Left cardiac atrium (tissue), 4 donors: Measurements from ENCODE around the gene USP48. TPM values are rescaled to one million over a fixed set of nuclear protein-coding genes. Genes with fewer than 3 reads are reported as not detected.
"Not testable (repeated sequence)": the region's sequence is repeated elsewhere in the genome, so short reads cannot be mapped to it uniquely, and the experiment has no call there.

Source experiments
- ATAC-seq, 2 donors: fragments of 200-7000 bp; cut with Tn5 transposase; one replicate each; pipeline ENCODE4 v1.9.1; 2020; ENCODE audit warnings: mild to moderate bottlenecking in 2 of 2, moderate library complexity in 2 of 2
- DNase-seq: peaks from one replicate; pipeline ENCODE4 v3.0.0-alpha.2; 2020
- intact Hi-C, 2 donors: fragments of 100-400 bp; cut with DNase I; formaldehyde crosslinking; loops; one replicate each; pipeline versions ENCODE4 v1.14.1 to v1.15.1; 2022 to 2023
- total RNA-seq, 2 donors: library from RNA; stranded (reverse); fragmentation: NEBNext Ultra II Directional; extraction: Animal tissue kit (Norgen Biotek cat#: 25700); gene quantifications; one replicate each; pipeline ENCODE4 v1.2.1, GENCODE V29; 2021
- donor health status: DM: no; HTN: yes; CAD: no.
- donor health status: DM: no; HTN: yes; CAD: no; lungs with severe emphysema.
- donor health status: DM: yes; HTN: yes; CAD: no.
- donor health status: Dilated cardiomyopathy.

USP48 gene
- total RNA-seq, 2 donors from 2014 or later, result 41.1 to 41.3 TPM

- DNase-seq (no peak), ATAC-seq (no peak)
- intact Hi-C loops, result loop anchor here in 1 of 2 donors (10.0 kb wide), 1 partner anchor 175 kb away; no protein-coding TSS in a partner anchor
Observed at GRCh38 chr1:21779613-21780521, 3.1 kb downstream of the USP48 start.

DNA sequence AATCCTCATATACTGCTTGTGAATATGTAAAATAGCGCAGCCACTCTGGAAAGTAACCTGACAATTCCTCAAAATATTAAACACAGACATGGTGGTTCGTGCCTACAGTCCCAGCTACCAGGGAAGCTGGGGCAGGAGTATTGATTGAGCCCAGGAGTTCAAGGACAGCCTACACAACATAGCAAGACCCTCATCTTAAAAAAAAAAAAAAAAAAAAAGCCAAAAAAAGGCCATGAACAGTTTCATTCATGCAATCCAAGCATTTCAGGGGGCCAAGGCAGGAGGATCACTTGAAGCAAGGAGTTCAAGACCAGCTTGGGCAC is 4.6 kb downstream of the USP48 start:
- intact Hi-C loops, result no loop called here
- no peak for DNase-seq
- ATAC-seq, result no peak

DNA sequence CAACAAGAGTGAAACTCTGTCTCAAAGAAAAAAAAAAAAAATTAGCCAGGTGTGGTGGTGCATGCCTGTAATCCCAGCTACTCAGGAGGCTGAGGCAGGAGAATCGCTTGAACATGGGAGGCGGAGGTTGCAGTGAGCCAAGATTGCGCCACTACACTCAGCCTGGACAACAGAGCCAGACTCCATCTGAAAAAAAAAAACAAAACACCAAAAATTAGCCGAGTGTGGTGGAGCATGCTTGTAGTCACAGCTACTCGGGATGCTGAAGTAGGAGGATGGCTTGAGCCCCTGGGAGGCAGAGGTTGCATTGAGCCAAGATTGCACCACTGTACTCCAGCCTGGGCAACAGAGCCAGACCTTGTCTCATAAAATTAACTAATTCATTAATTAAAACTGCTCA is 6.0 kb downstream of the USP48 start:
- DNase-seq, intact Hi-C loops, ATAC-seq: not testable (repeated sequence)

DNA sequence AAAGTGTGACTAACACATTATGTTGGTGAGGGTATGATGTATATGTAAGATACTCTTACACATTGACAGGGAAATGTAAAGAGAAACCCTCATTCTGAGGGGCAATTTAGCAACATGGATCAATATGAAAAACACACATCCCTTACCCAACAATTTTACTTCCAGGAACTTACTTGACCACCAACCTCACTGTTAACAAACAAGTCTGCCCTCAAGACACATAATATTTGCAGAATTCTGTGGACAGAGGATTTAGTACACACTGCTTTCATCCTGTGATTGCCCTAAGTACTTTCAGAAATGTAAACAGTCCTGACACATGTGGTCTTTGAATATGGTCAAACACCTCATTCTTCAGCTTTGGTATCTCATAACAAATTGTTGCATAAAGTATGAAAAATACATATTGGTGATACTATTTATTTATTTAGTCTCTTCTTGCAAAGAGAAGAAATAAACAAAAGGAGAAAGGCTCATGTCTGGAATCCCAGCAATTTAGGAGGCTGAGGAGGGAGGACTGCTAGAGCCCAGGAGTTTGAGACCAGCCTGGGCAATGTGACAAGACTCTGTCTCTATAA is 6.9 kb downstream of the USP48 start:
- DNase-seq, result no peak
- intact Hi-C loops, result no loop called here
- no peak for ATAC-seq

GRCh38 chr1:21775550-21775914 is 7.4 kb downstream of the USP48 start:
- ATAC-seq (no peak), DNase-seq (no peak)
- intact Hi-C loops, result no loop called here

- ATAC-seq (no peak), DNase-seq (no peak)
- intact Hi-C loops, result no loop called here
Observed at GRCh38 chr1:21774835-21775549, 8.0 kb downstream of the USP48 start.

- DNase-seq, result no peak
- no peak for ATAC-seq
- intact Hi-C loops, result no loop called here
Observed at GRCh38 chr1:21773585-21773984, 9.4 kb downstream of the USP48 start.

- DNase-seq, ATAC-seq, intact Hi-C loops: not testable (repeated sequence)
Observed at GRCh38 chr1:21771672-21772071, 11.3 kb downstream of the USP48 start.

DNA sequence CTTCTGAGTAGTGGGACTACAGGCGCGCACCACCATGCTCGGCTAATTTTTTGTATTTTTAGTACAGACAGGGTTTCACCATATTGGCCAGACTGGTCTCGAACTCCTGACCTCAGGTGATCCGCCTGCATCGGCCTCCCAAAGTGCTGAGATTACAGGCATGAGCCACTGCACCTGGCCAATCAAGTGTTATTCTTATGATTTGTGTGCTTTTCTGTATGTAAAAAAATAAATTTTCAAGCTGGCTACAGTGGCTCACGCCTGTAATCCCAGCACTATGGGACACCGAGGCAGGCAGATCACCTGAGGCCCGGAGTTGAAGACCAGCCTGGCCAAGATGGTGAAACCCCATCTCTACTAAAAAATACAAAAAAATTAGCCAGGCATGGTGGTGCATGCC is 12.3 kb downstream of the USP48 start:
- ATAC-seq, DNase-seq, intact Hi-C loops: not testable (repeated sequence)

GRCh38 chr1:21770201-21770600 is 12.7 kb downstream of the USP48 start:
- intact Hi-C loops, result no loop called here
- DNase-seq (no peak), ATAC-seq (no peak)

GRCh38 chr1:21767106-21767505 is 15.8 kb downstream of the USP48 start:
- intact Hi-C loops, ATAC-seq, DNase-seq: not testable (repeated sequence)

- intact Hi-C loops, result no loop called here
- DNase-seq, result no peak
- no peak for ATAC-seq
Observed at GRCh38 chr1:21766210-21766609, 16.7 kb downstream of the USP48 start.

DNA sequence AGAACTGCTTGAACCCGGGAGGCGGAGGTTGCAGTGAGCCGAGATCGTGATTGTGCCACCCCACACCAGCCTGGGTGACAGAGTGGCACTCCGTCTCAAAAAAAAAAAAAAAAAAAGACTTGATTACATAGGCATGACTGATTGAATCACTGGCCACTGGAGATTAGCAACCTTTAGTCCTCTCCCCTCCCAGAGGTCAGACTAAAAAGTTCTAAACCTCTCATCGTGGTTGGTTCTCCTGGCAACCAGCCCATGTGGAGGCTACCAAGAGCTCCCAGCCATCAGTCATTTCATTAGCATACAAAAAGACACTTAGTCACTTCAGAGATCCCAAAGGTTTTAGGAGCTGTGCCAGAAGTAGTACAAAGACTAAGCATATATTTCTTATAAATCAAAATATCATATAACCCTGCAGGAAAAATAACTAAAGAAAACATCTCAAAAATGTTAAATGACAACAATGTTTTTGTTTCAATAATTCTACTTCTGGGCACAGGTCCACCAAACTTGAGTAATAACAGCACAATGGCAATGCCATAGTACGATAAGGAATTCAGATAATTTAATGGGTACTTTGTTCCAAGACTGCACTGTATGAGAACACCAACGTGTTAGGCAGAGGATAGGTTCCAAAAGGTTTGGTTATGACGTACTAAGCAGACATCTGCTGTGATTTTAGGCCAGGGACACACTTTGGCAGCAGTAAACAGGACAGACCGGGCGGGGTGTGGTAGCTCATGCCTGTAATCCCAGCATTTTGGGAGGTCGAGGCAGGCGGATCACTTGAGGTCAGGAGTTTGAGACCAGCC is 18.1 kb downstream of the USP48 start:
- ATAC-seq (peak; percentile 62 to 82), DNase-seq (peak; percentile 83)
- intact Hi-C loops, result no loop called here

GRCh38 chr1:21763694-21764419 is 19.1 kb downstream of the USP48 start:
- intact Hi-C loops, result no loop called here
- DNase-seq, result no peak
- peak in 1 of 2 donors; percentile 30 for ATAC-seq

GRCh38 chr1:21763236-21763635 is 19.7 kb downstream of the USP48 start:
- ATAC-seq (no peak), DNase-seq (no peak)
- intact Hi-C loops, result no loop called here

- ATAC-seq, result no peak
- intact Hi-C loops, result no loop called here
- DNase-seq, result no peak
Observed at GRCh38 chr1:21762022-21762404, 20.9 kb downstream of the USP48 start.

DNA sequence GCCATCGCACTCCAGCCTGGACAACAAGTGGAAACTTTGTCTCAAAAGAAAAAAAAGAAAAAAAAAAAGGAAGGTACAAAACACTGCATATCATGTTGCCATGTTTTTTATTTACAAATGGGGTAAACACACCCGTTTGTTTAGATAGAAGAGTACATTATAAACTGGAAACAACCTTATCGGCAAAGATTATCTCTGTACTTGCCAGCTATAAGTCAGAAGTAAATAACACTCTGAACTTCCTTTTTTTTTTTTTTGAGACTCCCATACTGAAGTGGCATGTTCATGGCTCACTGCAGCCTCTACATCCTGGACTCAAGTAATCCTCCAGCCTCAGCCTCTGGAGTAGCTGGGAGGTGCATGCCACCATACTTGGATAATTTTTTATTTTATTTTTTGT is 21.9 kb downstream of the USP48 start:
- intact Hi-C loops, result no loop called here
- no peak for ATAC-seq
- DNase-seq, result no peak

DNA sequence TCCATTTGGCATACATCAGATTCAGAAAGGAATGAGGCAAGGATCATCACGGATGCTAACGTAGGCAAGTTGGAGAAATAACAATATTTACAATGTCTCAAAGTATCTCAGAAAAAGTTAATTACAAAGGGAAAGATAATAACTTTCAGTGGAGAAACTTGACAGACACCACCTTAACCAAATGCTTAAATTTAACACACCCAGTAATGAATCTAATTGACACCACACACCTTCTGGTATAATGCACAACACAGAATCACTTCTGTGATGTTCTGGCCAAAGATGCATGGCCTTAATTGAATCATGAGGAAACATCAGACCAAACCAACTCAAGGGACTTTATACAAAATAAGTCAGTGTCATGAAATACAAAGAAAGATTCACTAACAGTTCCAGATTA is 23.1 kb downstream of the USP48 start:
- DNase-seq (no peak), ATAC-seq (no peak)
- intact Hi-C loops, result no loop called here

DNA sequence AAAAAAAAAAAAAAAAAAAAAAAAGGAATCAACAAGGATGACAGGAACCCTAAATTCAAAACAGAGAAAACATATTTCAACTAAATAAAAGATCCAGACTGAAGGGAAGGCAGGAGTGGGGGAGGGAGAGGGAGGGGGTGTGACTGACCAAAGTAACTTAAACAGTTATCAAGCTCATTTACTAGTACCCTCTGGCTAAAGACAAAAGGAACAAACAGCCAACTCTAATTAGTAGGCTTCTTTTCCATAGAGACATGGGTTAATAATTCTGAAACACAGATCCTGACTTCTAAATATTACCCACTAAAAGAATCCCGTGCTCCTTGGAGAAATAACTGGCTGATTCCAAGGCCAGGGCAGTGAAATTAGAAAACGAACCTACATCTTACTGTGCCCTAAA is 23.8 kb downstream of the USP48 start:
- intact Hi-C loops, result no loop called here
- DNase-seq (no peak), ATAC-seq (no peak)
